Glutamatergic neuron (in vitro differentiated cells): ENCODE results near the gene PROX1. TPM values are rescaled to one million over a fixed set of nuclear protein-coding genes. Genes with fewer than 3 reads are reported as not detected.
A peak's percentile ranks its signal among the peaks of the same experiment; 100 is the strongest.

Experiments
- DNase-seq: peaks from one replicate; pipeline ENCODE4 v3.0.0; 2022
- H3K27ac Mint-ChIP-seq: one replicate; pipeline ENCODE4 v1.8.0; 2020; ENCODE audit warnings: mild to moderate bottlenecking, mixed read lengths, inconsistent platforms; ENCODE audit not compliant: unreplicated experiment
- H3K27me3 Mint-ChIP-seq: one replicate; pipeline ENCODE4 v1.8.0; 2020; ENCODE audit warnings: mild to moderate bottlenecking, moderate library complexity, mixed read lengths, inconsistent platforms; ENCODE audit not compliant: unreplicated experiment
- H3K36me3 Mint-ChIP-seq: one replicate; pipeline ENCODE4 v1.8.0; 2020; ENCODE audit warnings: mild to moderate bottlenecking, mixed read lengths, inconsistent platforms; ENCODE audit not compliant: unreplicated experiment
- H3K4me1 Mint-ChIP-seq: one replicate; pipeline ENCODE4 v1.8.0; 2020; ENCODE audit warnings: mild to moderate bottlenecking, low read depth, mixed read lengths, inconsistent platforms; ENCODE audit not compliant: unreplicated experiment
- H3K4me3 Mint-ChIP-seq: one replicate; pipeline ENCODE4 v1.8.0; 2020; ENCODE audit warnings: mild to moderate bottlenecking, mixed read lengths, inconsistent platforms; ENCODE audit not compliant: unreplicated experiment
- H3K9me3 Mint-ChIP-seq: one replicate; pipeline ENCODE4 v1.8.0; 2020; ENCODE audit warnings: mild to moderate bottlenecking, moderate library complexity, mixed read lengths, inconsistent platforms; ENCODE audit not compliant: unreplicated experiment
- total RNA-seq: library from RNA; stranded (reverse); fragmentation: NEBNext Ultra II Directional; extraction: Animal tissue kit (Norgen Biotek cat#: 25700); gene quantifications from one replicate; pipeline ENCODE4 v1.2.1, GENCODE V29; 2021; ENCODE audit not compliant: unreplicated experiment
- TF ChIP-seq, protein P1 (sequence below): fragments of 200-600 bp; sonication (generic); IDR thresholded peaks from one replicate; pipeline ENCODE4 v1.5.0; 2021; ENCODE audit not compliant: partially characterized antibody, unreplicated experiment

Gene PROX1
- total RNA-seq, 1 donor from 2014 or later: 68.4 TPM

GRCh38 chr1:213986925-213987250 is 885 bp upstream of the PROX1 start:
- H3K9me3 Mint-ChIP-seq: peaks cover 32% of the 10 kb centered on the region
- H3K27ac Mint-ChIP-seq: peak overlapping the region; percentile 86
- H3K4me1 Mint-ChIP-seq: peaks cover 54% of the 10 kb centered on the region
- TF ChIP-seq, protein P1, sequence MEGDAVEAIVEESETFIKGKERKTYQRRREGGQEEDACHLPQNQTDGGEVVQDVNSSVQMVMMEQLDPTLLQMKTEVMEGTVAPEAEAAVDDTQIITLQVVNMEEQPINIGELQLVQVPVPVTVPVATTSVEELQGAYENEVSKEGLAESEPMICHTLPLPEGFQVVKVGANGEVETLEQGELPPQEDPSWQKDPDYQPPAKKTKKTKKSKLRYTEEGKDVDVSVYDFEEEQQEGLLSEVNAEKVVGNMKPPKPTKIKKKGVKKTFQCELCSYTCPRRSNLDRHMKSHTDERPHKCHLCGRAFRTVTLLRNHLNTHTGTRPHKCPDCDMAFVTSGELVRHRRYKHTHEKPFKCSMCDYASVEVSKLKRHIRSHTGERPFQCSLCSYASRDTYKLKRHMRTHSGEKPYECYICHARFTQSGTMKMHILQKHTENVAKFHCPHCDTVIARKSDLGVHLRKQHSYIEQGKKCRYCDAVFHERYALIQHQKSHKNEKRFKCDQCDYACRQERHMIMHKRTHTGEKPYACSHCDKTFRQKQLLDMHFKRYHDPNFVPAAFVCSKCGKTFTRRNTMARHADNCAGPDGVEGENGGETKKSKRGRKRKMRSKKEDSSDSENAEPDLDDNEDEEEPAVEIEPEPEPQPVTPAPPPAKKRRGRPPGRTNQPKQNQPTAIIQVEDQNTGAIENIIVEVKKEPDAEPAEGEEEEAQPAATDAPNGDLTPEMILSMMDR: no peak
- DNase-seq: no peak
- peaks cover 29% of the 10 kb centered on the region for H3K27me3 Mint-ChIP-seq
- no peaks in the 10 kb centered on the region for H3K36me3 Mint-ChIP-seq
- H3K4me3 Mint-ChIP-seq: peak overlapping the region; percentile 86

- peak; percentile 84 for DNase-seq
- H3K27me3 Mint-ChIP-seq: peaks cover 25% of the 10 kb centered on the region
- H3K4me1 Mint-ChIP-seq: peaks cover 54% of the 10 kb centered on the region
- no peaks in the 10 kb centered on the region for H3K36me3 Mint-ChIP-seq
- H3K27ac Mint-ChIP-seq: peak overlapping the region; percentile 99
- peaks cover 29% of the 10 kb centered on the region for H3K9me3 Mint-ChIP-seq
- TF ChIP-seq, protein P1: no peak
- peak overlapping the region; percentile 100 for H3K4me3 Mint-ChIP-seq
Measured at GRCh38 chr1:213987422-213987926, 299 bp upstream of the PROX1 start.

DNA sequence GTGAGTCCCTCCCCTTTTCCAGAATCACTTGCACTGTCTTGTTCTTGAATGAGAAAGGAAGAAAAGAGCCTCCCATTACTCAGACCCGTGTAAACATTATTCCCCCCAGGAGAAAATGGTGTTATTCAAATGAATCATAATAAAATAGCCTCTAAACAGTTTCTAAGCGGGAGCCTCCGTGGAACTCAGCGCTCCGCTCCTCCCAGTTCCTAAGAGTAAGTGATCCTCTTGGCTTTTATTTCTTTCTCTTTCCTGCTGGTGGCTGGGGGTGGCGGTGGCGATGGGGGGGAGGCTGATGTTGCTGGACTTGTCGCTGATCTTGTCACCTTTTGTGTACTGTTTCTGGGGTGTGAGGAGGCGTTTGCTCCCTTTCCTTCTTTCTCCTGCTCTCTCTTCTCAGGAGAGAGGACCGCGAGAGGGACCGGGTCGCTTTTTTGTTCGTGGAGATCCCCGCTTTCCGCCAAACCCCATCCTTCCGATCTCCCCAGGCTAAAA is 781 bp downstream of the PROX1 start:
- DNase-seq: no peak

DNA sequence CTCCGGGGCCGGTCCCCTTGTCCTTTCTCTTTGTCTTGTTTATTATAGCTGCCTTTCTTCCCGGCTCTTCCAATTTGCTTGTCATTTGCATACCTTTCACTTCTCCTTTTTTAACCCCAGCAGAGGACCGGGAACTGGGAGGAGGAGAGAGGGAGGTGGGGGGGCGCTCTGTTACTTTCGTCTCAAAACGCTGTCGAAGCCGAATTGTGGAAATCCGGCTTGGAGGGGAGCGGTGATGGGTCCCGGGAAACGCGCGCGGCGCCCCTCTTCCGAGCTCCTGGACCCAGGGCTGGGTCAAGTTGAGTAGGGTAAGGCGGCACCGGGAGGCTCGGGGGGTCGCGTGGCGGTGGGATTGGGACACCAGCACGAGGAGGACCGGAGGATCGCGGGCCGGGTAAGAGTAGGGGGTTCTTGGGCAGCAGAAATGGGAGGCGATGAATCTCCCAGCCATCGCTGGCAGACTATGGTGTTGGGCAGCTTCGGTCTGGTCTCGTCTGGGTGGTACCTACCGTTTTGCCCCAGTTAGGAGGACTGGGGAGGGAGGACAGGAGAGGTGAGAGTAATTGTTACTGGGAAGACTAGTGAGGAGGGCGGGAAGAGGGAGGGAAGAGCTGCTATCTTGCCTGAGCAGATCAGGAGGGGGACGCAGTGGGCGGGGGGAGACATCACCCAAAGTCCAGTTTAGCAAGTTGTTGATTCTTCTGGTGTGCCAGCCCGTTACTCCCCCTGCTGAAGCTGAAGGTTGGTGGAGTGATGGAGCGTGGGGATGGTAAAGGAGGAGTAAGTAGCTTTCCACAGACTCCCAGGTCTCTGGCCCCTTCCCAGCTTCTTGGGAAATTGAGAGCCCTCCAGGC is 1.5 kb downstream of the PROX1 start:
- Mint-ChIP-seq H3K36me3 (no peaks in the 10 kb centered on the region), H3K4me1 (peaks cover 59% of the 10 kb centered on the region), H3K4me3 (peak overlapping the region; percentile 100), H3K27ac (peak overlapping the region; percentile 99), H3K27me3 (peaks cover 19% of the 10 kb centered on the region), H3K9me3 (peaks cover 23% of the 10 kb centered on the region)
- peak; percentile 32 for DNase-seq
- TF ChIP-seq, protein P1: no peak

More for the DNA sequence above, 781 bp downstream of the PROX1 start:
- Mint-ChIP-seq H3K36me3 (no peaks in the 10 kb centered on the region), H3K9me3 (peaks cover 27% of the 10 kb centered on the region), H3K27ac (peak overlapping the region; percentile 99), H3K27me3 (peaks cover 23% of the 10 kb centered on the region), H3K4me3 (peak overlapping the region; percentile 100), H3K4me1 (peaks cover 60% of the 10 kb centered on the region)
- TF ChIP-seq, protein P1: no peak

DNA sequence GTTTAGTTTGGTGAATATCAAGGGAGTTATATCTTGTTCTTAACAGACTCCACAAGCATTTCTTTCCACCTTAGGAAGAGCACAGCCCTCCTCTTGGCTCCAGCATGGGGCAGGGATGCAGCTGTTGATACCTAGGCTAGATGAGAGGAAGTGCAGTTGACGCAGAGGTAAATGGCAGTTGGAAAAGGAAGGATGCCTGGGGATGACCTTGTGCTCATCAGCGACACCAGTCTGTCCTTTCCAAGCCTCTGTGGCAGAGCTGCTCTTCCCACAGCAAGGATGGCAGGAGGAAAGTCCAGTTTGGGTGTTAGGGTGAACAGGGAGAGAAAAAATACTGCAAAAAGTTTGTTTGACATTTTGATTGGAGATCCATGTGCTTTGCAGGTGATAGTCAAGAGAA is 6.2 kb downstream of the PROX1 start:
- TF ChIP-seq, protein P1: no peak
- no peak for DNase-seq
- H3K4me3 Mint-ChIP-seq: peak overlapping the region; percentile 17
- H3K9me3 Mint-ChIP-seq: peaks cover 11% of the 10 kb centered on the region
- no peak overlapping the region for H3K27ac Mint-ChIP-seq
- peaks cover 54% of the 10 kb centered on the region for H3K4me1 Mint-ChIP-seq
- peaks cover 20% of the 10 kb centered on the region for H3K36me3 Mint-ChIP-seq
- H3K27me3 Mint-ChIP-seq: peaks cover 8% of the 10 kb centered on the region
